H9 (cell line): ENCODE results near the gene FBXL19. TPM values are rescaled to one million over a fixed set of nuclear protein-coding genes. Genes with fewer than 3 reads are reported as not detected.

Experiments used
- DNase-seq: peaks from one replicate; pipeline ENCODE4 v3.0.0-alpha.2; 2017
- H2AFZ ChIP-seq: one replicate; pipeline ENCODE4 v1.6.1; 2013; ENCODE audit warnings: mild to moderate bottlenecking, low read length, control low read depth, moderate library complexity
- H2AK5ac ChIP-seq: 2 replicates; pipeline ENCODE4 v1.6.1; 2013; ENCODE audit warnings: low read length, control low read depth, mixed read lengths; ENCODE audit not compliant: insufficient read length
- H2BK120ac ChIP-seq: one replicate; pipeline ENCODE4 v1.6.1; 2013; ENCODE audit warnings: low read depth, mild to moderate bottlenecking, low read length, control low read depth, inconsistent platforms; ENCODE audit not compliant: poor library complexity, severe bottlenecking
- H2BK12ac ChIP-seq: 2 replicates; pipeline ENCODE4 v1.6.1; 2013; ENCODE audit warnings: low read length, control low read depth, mixed read lengths, low read depth; ENCODE audit not compliant: insufficient read length
- H2BK15ac ChIP-seq: 2 replicates; pipeline ENCODE4 v1.6.1; 2013; ENCODE audit warnings: low read depth, low read length, control low read depth
- H2BK20ac ChIP-seq: one replicate; pipeline ENCODE4 v1.6.1; 2013; ENCODE audit warnings: low read depth, mild to moderate bottlenecking, low read length, control low read depth, inconsistent platforms; ENCODE audit not compliant: poor library complexity, severe bottlenecking
- H2BK5ac ChIP-seq: 2 replicates; pipeline ENCODE4 v1.6.1; 2013; ENCODE audit warnings: low read length, control low read depth, mixed read lengths; ENCODE audit not compliant: insufficient read length
- H3K14ac ChIP-seq: 2 replicates; pipeline ENCODE4 v1.6.1; 2013; ENCODE audit warnings: low read length, control low read depth; ENCODE audit not compliant: insufficient read depth
- H3K18ac ChIP-seq: 2 replicates; pipeline ENCODE4 v1.6.1; 2013; ENCODE audit warnings: low read depth, mild to moderate bottlenecking, mixed read lengths, low read length, control low read depth; ENCODE audit not compliant: insufficient read length
- H3K23ac ChIP-seq: 2 replicates; pipeline ENCODE4 v1.6.1; 2013; ENCODE audit warnings: low read length, control low read depth, mixed read lengths, low read depth; ENCODE audit not compliant: insufficient read length
- H3K23me2 ChIP-seq: 2 replicates; pipeline ENCODE4 v1.6.1; 2013; ENCODE audit warnings: low read depth, mild to moderate bottlenecking, mixed read lengths, low read length, control low read depth; ENCODE audit not compliant: insufficient read length, poor library complexity, severe bottlenecking
- H3K27ac ChIP-seq: 2 replicates; pipeline ENCODE4 v1.5.1; 2013; ENCODE audit warnings: low read length, control low read depth, mixed read lengths, low read depth; ENCODE audit not compliant: insufficient read length
- H3K27me3 ChIP-seq: 2 replicates; pipeline ENCODE4 v1.6.1; 2013; ENCODE audit warnings: low read length, control low read depth, inconsistent platforms; ENCODE audit not compliant: insufficient read depth
- H3K4ac ChIP-seq: 2 replicates; pipeline ENCODE4 v1.6.1; 2013; ENCODE audit warnings: low read depth, mild to moderate bottlenecking, control low read depth, inconsistent platforms, low read length, moderate library complexity
- H3K4me1 ChIP-seq: 2 replicates; pipeline ENCODE4 v1.6.1; 2013; ENCODE audit warnings: low read length, control low read depth, inconsistent platforms; ENCODE audit not compliant: insufficient read depth
- H3K4me2 ChIP-seq: 2 replicates; pipeline ENCODE4 v1.6.1; 2013; ENCODE audit warnings: low read length, control low read depth, mixed read lengths; ENCODE audit not compliant: insufficient read length, insufficient read depth
- H3K56ac ChIP-seq: 2 replicates; pipeline ENCODE4 v1.6.1; 2013; ENCODE audit warnings: low read depth, mild to moderate bottlenecking, mixed read lengths, low read length, control low read depth; ENCODE audit not compliant: insufficient read length
- H3K79me1 ChIP-seq: 2 replicates; pipeline ENCODE4 v1.6.1; 2013; ENCODE audit warnings: low read depth, mild to moderate bottlenecking, moderate library complexity, low read length, control low read depth, inconsistent platforms; ENCODE audit not compliant: insufficient read depth, poor library complexity, severe bottlenecking
- H3K79me2 ChIP-seq: 2 replicates; pipeline ENCODE4 v1.6.1; 2013; ENCODE audit warnings: low read length, control low read depth, inconsistent platforms; ENCODE audit not compliant: insufficient read depth
- H3K9ac ChIP-seq: 2 replicates; pipeline ENCODE4 v1.6.1; 2013; ENCODE audit warnings: low read length, control low read depth, mixed read lengths; ENCODE audit not compliant: insufficient read length; ENCODE audit errors: extremely low read depth
- H3K9me3 ChIP-seq: one replicate; pipeline ENCODE4 v1.6.1; 2013; ENCODE audit warnings: low read depth, low read length, inconsistent platforms; ENCODE audit not compliant: control insufficient read depth
- H3T11ph ChIP-seq: one replicate; pipeline ENCODE4 v1.6.1; 2013; ENCODE audit warnings: mild to moderate bottlenecking, low read length, control low read depth, inconsistent platforms
- H4K20me1 ChIP-seq: one replicate; pipeline ENCODE4 v1.6.1; 2013; ENCODE audit not compliant: control insufficient read depth, insufficient read length, insufficient read depth
- H4K5ac ChIP-seq: 2 replicates; pipeline ENCODE4 v1.6.1; 2013; ENCODE audit warnings: low read depth, mild to moderate bottlenecking, mixed read lengths, low read length, control low read depth; ENCODE audit not compliant: insufficient read length
- H4K8ac ChIP-seq: replicated peaks from 2 replicates; pipeline ENCODE4 v1.6.1; 2013; ENCODE audit warnings: low read length, control low read depth, mixed read lengths, low read depth; ENCODE audit not compliant: insufficient read length
- H4K91ac ChIP-seq: 2 replicates; pipeline ENCODE4 v1.6.1; 2013; ENCODE audit warnings: low read depth, mild to moderate bottlenecking, moderate library complexity, mixed read lengths, low read length, control low read depth; ENCODE audit not compliant: insufficient read length
- H3K27ac Mint-ChIP-seq, 3 experiments: 2 replicates in 2 of 3; 3 replicates in 1 of 3; pipeline ENCODE4 v1.8.0; 2020 to 2021; ENCODE audit warnings: mixed read lengths in 3 of 3, mild to moderate bottlenecking in 1 of 3, moderate library complexity in 1 of 3
- H3K27me3 Mint-ChIP-seq: 2 replicates; pipeline ENCODE4 v1.8.0; 2021; ENCODE audit warnings: low read depth, mild to moderate bottlenecking, moderate library complexity, mixed read lengths
- H3K36me3 Mint-ChIP-seq, 3 experiments: 2 replicates in 2 of 3; 3 replicates in 1 of 3; pipeline ENCODE4 v1.8.0; 2020 to 2021; ENCODE audit warnings: low read depth in 3 of 3, mixed read lengths in 3 of 3; ENCODE audit not compliant: insufficient read depth in 1 of 3
- H3K4me1 Mint-ChIP-seq, 2 experiments: 2 replicates each; pipeline ENCODE4 v1.8.0; 2020; ENCODE audit warnings: mixed read lengths in 2 of 2
- H3K4me3 Mint-ChIP-seq, 2 experiments: 2 replicates in 1 of 2; 3 replicates in 1 of 2; pipeline ENCODE4 v1.8.0; 2020 to 2021; ENCODE audit warnings: mild to moderate bottlenecking in 2 of 2, mixed read lengths in 2 of 2, moderate library complexity in 1 of 2
- H3K9me3 Mint-ChIP-seq, 2 experiments: 2 replicates in 1 of 2; 3 replicates in 1 of 2; pipeline ENCODE4 v1.8.0; 2020; ENCODE audit warnings: mild to moderate bottlenecking in 2 of 2, mixed read lengths in 2 of 2, moderate library complexity in 1 of 2
- CTCF ChIP-seq: fragments of 200-600 bp; sonication (generic); conservative IDR thresholded peaks from 3 replicates; pipeline ENCODE4 v1.8.0; 2021; ENCODE audit warnings: antibody characterized with exemption, mild to moderate bottlenecking
- WGBS: extraction: QIAGEN DNeasy Blood & Tissue Kit; methylation state at CpG from one replicate; pipeline ENCODE4 v1.1.7; 2013; ENCODE audit warnings: missing lambda C conversion rate, low lambda C conversion rate, mixed read lengths; ENCODE audit not compliant: insufficient read length; ENCODE audit errors: extremely low coverage; 5-methylcytosine and 5-hydroxymethylcytosine counted together
- total RNA-seq: library from RNA; stranded (reverse); gene quantifications from 2 replicates; pipeline ENCODE4 v1.2.1, GENCODE V29; 2021

FBXL19 gene
- total RNA-seq, 1 experiment from 2014 or later, result 66.8 TPM

- Histone ChIP-seq H2AK5ac (no peak overlapping the region), H2BK120ac (no peak overlapping the region), H3K56ac (no peak overlapping the region), H4K8ac (no peak overlapping the region), H2BK20ac (no peak overlapping the region), H3K9me3 (no peaks in the 10 kb centered on the region), H2BK5ac (no peak overlapping the region), H3K79me1 (no peaks in the 10 kb centered on the region), H2BK12ac (no peak overlapping the region), H3K14ac (no peak overlapping the region), H3K18ac (no peak overlapping the region), H2BK15ac (no peak overlapping the region), H3K4ac (no peak overlapping the region), H3K27me3 (no peaks in the 10 kb centered on the region), H3K27ac (no peak overlapping the region), H3K4me2 (no peak overlapping the region), H3T11ph (no peak overlapping the region), H4K20me1 (no peaks in the 10 kb centered on the region), H4K5ac (no peak overlapping the region), H3K4me1 (no peaks in the 10 kb centered on the region), H4K91ac (no peak overlapping the region), H3K79me2 (no peaks in the 10 kb centered on the region), H3K23ac (no peak overlapping the region), H3K9ac (no peak overlapping the region), H2AFZ (no peak overlapping the region), H3K23me2 (no peaks in the 10 kb centered on the region)
- no peak for DNase-seq
- Mint-ChIP-seq H3K4me3 (no peak overlapping the region), H3K4me1 (no peaks in the 10 kb centered on the region; a peak in 1 of 4 replicates), H3K27ac (no peak overlapping the region), H3K36me3 (peaks cover 52 to 86% (median 83%) of the 10 kb centered on the region in 3 experiments), H3K9me3 (no peaks in the 10 kb centered on the region), H3K27me3 (no peaks in the 10 kb centered on the region)
- no peak for TF ChIP-seq CTCF
- no CpG with 5 or more reads among the region's 15 CpGs for WGBS
These were observed 42.1 kb downstream of the FBXL19 start for GRCh38 chr16:30965436-30965835.
